HG02678 (cell line): ENCODE data around the gene CCDC184.

ENCODE experiments used
- ATAC-seq: cut with Tn5 transposase; IDR thresholded peaks from one replicate; pipeline ENCODE4 v1.9.1; 2021; ENCODE audit warnings: mild to moderate bottlenecking, moderate library complexity; ENCODE audit not compliant: unreplicated experiment

CCDC184 gene

GRCh38 chr12:48177982-48178381 is 5.5 kb upstream of the CCDC184 start:
- no peak for ATAC-seq

DNA sequence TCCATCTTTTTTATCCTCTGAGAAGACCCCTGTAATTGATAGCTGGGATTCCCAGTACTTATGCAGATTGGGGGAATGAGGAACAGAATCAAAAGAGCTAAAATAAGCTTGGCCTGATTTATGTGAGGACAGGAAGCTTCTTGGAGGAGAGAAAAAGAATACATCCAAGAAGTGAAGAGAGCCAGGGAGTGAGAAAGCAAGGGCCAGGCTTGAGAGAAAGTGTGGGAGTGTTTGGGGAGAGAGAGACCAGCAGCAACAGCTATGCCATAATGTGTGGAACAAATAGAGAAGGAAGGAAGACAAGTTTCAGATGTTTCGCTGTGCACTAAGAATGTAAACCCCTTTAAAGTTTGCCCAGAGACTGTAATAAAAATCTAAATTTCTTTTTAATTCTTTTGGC is 4.0 kb upstream of the CCDC184 start:
- no peak for ATAC-seq

DNA sequence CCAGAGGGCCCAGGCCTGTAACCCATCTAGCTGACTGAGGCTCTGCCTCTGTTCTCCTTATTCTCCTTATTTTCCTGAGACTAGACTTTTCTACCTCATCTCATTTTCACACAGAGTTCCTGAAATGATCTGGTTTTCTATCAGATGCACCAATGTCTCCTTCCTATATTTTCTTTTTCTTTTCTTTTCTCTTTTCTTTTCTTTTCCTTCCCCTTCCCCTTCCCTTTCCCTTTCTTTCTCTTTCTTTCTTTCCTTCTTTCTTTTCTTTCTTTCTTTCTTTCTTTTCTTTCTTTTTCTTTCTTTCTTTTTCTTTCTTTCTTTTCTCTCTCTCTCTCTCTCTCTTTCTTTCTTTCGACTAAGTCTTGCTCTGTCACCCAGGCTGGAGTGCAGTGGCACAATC is 3.0 kb upstream of the CCDC184 start:
- no peak for ATAC-seq

- no peak for ATAC-seq
Observed at GRCh38 chr12:48180857-48181495, 2.5 kb upstream of the CCDC184 start.

DNA sequence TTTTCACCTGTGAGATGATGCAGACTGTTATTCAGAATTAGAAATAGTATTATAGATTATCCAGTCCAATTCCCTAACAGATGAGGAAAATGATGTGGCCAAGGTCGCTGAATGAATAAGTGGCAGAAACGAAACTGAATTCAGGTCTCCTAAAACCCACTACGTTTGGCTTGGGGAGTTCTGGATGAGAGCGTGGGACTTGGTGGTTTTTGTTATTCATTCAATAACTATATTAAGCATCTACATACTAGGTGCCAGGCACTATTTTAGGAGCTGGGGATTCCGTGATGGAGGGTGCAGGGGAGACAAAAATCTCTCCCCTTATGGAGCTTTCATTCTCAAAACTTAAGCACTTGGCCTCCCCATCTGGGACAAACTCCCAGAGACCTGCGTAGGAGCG is 813 bp upstream of the CCDC184 start:
- ATAC-seq: peak; percentile 1

DNA sequence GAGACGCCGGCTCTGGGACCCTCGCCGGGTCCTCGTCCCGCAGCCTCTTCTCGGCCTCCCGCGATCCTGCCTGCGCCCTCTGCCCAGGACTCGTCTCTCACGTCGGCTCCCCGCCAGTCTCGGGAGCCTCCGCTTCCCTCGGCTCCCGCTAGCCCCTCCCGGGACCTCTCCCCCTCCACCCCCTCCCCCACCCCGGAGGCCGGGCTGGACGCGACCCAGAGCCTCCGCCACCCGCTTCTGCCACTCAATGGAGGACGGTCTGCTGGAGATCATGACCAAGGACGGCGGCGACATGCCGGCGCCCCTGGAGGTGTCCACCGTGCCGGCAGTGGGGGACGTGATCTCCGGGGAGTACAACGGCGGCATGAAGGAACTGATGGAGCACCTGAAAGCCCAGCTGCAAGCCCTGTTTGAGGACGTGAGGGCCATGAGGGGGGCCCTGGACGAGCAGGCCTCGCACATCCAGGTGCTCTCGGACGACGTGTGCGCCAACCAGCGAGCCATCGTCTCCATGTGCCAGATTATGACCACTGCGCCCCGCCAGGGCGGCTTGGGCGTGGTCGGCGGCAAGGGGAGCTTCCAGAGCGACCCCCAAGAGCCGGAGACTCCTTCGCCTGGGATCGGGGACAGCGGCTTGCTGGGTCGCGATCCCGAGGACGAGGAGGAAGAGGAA is 568 bp downstream of the CCDC184 start:
- no peak for ATAC-seq

DNA sequence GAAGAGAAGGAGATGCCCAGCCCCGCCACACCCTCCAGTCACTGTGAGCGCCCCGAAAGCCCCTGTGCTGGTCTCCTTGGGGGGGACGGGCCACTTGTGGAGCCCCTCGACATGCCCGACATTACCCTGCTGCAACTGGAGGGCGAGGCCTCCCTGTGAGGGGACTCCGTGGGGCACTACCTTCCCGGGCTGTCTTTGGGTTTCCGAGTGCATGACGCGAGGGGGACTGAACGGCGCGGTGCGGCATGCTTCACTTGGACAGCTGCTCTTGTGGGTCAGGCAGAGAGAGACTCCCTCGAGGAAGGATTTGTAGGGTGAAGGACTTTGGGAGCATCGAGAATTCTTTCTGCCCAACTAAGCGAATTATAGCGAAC is 1.1 kb downstream of the CCDC184 start:
- no peak for ATAC-seq

DNA sequence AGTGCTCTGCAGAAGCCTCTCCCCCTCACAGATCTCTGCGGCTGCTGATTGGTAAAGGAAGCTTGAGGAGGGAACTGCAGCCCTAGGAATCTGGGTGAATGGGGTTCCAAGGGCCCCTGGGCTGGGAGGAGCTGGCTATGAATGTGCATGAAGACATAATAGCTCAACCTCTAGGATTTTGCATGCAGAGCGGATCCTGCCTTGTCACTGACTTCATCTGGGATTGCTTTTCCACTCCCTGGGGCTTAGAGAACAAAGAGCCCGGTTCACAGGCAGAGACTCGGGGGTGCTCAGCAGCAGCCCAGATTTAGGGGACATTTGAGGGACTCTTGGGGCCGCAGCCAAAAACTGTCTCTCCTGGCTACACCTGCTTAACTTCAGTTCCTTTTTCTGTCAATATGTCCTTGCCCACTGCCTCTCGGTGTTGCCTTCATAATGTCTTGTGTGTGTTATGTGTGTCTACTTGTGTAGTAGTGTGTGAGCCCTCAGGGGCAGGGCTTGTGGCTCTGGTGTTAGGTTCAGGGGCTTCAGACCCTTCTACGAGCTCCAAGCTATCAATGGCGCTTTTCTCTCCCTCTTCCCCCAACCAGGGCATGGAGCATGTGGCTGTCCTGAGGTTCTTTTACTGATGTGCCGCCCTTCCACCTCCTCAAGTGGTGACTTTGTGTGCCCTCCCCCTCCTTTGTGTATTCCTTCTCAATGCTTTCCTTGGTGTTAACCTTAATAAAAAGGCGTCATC is 1.9 kb downstream of the CCDC184 start:
- ATAC-seq: no peak

DNA sequence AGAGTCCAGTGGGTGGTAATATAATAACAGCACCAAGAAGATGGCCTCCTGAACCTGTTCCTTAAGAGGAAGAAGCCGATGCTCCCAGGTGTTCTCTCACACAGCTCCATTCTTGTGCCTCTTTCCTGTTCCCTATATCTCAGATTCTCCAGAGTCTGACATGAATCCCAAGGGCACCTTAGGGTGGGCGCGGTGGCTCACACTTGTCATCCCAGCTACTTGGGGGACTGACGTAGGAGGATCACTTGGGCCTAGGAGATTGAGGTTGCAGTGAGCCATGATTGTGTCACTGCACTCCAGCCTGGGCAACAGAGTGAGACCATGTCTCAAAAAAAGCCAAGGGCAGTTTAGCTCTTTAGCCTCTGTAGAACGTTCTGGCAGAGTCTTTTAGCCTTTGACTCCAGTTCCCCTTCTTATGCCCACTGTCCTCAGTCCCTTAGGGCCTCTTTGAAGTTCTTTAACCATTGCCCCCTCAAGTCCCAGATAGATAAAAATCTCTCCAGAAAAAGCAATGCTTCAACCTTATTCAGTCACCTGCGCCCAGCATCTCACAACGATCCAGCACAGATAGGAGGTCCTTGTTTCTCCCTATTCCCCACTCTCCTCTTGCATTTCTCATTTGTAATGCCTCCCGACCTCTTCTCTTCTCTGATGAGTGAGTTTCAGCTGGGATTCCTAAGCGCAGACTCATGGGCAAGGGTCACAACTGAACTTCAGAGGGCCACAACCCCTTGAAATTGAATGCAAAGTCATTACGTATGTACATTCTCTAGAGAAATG is 4.7 kb downstream of the CCDC184 start:
- no peak for ATAC-seq

DNA sequence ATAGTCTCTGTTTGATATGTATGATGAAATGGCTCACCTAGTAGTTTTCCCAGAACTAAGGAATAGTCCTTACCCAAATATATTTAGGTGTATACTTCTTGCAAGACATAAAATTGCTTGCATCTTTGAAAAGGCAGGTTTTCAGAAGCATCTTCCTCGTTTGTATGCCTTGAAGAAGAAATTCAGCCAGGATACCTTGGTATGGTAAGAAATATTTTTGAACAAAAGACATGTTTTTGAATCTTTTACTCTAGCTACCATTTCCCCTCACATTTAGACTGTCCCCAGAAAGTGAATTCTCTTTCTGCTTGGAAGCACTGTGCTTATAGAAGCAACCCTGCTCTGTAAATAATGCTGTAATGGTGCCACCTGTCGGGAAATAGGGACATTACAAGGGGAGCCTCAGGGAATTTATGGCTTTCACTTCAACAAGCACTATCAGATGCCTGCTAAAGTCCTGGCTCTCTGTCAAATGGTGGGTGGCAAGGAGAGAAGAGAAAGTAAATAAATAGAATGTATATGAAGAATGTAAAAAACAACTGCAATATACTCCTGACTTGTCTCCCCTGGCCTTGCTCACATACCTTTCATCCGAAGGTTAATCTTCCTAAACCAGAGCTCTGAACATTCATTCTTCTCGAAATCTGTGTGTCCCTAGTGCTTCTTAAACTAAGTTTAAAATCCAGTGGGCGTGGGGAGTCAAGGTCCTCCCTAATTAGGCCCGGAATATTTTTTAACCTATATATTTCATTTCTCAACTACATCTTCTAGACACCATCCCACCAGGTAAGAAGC is 6.1 kb downstream of the CCDC184 start:
- peak; percentile 58 for ATAC-seq

DNA sequence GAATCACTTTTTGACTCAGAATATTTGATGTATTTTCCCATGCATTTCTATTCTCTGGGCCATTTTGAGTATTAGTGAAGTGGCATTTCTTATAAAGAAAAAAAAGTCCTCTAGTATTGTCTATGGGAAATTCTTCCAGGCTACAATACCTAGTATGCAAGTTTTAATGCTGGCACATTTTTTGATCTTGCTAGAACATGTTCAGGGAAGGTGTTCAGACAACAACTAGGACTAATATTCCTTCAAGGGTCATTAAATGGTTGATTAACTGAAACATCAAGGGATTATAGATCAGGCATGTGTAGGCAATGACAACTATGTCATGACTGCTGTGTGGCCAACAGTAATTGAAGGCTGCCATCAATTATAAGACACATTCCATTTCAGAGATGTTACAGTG is 7.7 kb downstream of the CCDC184 start:
- ATAC-seq: no peak

DNA sequence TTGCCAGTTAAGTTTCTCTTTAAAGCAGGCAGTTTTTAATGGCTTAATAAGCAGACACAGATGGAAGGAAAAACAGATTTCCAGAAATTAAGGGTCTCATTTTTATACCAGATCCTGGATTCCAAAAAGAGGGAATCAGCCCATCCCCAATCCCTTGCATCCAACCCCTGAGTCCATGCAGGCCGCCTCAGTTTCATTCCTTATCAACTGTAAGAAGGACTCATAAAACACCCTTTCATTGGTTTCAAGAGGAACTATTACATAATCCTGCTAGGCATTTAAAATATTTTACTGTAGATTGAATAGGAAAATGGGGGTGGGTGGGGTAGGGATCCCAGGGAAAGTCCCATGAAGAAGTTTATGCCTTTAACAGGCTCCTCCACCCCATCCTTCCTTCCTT is 9.4 kb downstream of the CCDC184 start:
- ATAC-seq: no peak

DNA sequence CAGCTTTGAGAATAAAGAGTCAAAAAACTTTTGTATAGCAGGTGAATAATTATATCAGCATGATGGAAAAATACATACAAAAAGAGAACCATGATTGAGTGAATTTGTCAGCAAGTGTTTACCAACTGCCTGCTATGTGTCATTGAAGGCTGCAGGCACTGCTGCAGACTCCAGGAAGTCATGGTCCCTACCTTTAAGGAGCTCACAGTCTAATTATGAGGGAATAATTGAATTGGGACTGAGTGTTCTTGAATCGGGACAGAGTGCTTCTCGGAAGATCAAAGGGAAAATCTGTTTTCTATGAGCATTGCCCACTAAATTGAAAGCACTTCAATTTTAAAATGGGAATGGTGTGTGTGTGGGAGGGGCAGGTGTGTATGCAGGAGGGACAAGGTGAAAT is 10.2 kb downstream of the CCDC184 start:
- no peak for ATAC-seq

- ATAC-seq: no peak
Observed at GRCh38 chr12:48194799-48195201, 11.4 kb downstream of the CCDC184 start.

- ATAC-seq: peak; percentile 13
Observed at GRCh38 chr12:48197549-48197970, 14.1 kb downstream of the CCDC184 start.

- peak; percentile 100 for ATAC-seq
Observed at GRCh38 chr12:48197971-48198671, 14.7 kb downstream of the CCDC184 start.

- ATAC-seq: peak; percentile 6
Observed at GRCh38 chr12:48198672-48198971, 15.2 kb downstream of the CCDC184 start.

DNA sequence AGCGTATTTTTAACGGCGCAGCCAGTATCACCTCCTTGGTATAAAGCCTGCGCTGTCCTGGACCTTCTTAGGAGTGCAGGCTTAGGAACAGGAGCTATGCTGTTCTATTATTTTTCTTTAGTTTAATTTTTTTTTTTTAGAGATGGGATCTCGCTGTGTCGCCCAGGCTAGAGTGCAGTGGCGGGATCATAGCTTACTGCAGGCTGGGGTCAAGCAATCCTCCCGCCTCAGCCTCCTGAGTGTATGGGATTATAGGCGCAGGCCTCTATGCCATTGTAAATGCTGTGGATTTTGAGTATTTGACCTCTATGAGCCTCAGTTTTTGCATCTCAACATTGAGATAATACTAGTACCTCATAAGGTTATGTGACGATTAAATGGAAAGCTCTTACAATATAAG is 15.5 kb downstream of the CCDC184 start:
- ATAC-seq: no peak

DNA sequence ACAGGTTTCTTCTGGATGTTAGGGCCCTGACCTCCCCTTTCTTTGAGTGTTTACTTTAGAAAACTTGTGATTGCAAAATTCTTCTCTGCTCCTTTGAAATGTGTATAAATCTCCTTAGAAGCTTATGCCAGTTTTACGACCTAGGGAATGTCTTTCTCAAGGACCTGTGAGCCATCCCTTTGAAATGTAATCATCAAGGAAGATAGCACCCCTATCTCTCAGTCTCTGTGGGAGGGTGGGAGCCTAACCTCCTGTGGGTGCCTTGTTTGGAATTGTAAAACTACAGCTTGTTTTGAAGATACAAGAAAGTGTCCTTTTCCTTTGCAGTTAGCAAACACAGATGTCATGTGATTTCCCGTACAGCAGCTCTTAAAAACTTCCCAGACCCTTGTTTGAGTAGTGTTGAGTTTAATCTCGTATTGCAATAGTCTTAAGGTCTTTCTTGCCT is 16.4 kb downstream of the CCDC184 start:
- ATAC-seq: no peak

DNA sequence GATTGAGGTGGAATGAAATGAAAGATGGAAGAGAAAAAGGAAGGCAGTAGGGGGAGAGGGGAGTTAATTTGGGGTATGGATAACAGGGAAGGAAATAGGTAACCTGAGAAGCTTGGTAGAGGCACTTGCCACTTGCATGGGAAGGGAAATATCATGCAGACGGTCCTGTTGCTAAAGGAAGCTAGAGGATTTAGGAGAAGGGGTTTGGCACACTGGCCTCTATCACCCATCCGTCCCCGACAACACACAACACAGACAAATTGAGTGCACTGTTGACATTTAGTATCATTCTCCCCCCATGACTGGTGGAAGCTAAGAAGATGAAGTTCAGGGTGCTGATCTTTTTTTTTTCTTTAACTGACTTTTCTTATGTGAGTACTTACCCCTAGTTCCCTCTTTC is 17.6 kb downstream of the CCDC184 start:
- no peak for ATAC-seq
